ENCODE data around the gene SALL3. TPM values are rescaled to one million over a fixed set of nuclear protein-coding genes. Genes with fewer than 3 reads are reported as not detected.

Gene SALL3
- total RNA-seq, 1 donor: not detected

- TF ChIP-seq, protein P1, sequence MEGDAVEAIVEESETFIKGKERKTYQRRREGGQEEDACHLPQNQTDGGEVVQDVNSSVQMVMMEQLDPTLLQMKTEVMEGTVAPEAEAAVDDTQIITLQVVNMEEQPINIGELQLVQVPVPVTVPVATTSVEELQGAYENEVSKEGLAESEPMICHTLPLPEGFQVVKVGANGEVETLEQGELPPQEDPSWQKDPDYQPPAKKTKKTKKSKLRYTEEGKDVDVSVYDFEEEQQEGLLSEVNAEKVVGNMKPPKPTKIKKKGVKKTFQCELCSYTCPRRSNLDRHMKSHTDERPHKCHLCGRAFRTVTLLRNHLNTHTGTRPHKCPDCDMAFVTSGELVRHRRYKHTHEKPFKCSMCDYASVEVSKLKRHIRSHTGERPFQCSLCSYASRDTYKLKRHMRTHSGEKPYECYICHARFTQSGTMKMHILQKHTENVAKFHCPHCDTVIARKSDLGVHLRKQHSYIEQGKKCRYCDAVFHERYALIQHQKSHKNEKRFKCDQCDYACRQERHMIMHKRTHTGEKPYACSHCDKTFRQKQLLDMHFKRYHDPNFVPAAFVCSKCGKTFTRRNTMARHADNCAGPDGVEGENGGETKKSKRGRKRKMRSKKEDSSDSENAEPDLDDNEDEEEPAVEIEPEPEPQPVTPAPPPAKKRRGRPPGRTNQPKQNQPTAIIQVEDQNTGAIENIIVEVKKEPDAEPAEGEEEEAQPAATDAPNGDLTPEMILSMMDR (IDR thresholded peaks at IDR 0.05; ENCODE audit: insufficient read depth, low read depth, low read length): no peak
- DNase-seq (ENCODE audit: low read depth): no peak
- H3K4me3 ChIP-seq (ENCODE audit: low read depth, low read length): no peak overlapping the region
These were observed 4.3 kb upstream of the SALL3 start for GRCh38 chr18:78975292-78975691.

GRCh38 chr18:78975699-78976335 is 3.8 kb upstream of the SALL3 start:
- TF ChIP-seq, protein P1 (IDR thresholded peaks at IDR 0.05; ENCODE audit: insufficient read depth, low read depth, low read length): no peak
- H3K4me3 ChIP-seq (ENCODE audit: low read depth, low read length): no peak overlapping the region
- no peak for DNase-seq (ENCODE audit: low read depth)

DNA sequence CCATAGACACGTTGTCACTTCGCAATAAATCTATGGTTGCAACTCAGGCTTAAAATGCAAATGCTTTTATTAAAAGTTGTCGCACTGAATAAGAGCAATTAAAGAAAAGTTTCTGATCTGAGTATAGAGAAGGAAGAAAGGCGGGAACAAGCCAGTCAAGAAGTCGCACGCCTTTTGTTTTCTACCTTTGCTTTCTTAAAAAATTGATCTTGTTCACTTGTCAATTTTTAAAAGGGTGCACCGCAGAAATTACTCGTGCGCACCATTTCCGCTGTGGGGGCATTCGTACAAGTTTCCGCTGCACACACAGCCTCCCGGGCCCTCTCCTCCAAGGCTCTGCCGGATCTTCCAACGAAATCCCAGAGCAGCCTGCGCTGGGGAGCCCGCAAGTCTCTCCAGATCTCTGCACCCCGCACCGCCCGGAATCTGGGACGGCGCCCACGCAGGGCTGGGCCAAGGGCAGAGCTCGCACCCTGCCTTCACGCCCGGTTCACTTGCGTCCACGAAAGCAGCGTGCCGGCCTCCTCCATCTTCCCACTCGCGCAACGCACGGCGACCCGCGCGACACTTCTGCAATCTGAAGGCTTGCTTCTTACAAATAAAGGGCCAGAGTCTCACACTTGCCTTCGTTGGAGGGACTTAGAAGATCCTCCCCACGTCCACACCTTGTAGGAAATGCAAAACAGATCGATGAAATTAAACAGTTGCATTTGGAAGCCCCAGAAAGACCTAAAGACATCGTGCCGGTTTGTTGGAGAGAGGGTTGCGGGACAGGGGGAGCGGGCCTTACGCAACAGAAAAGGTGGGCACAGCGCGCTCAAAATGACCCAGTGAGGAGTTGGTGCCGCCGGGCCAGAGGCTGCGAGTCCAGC is 2.6 kb upstream of the SALL3 start:
- no peak overlapping the region for H3K4me3 ChIP-seq (ENCODE audit: low read depth, low read length)
- TF ChIP-seq, protein P1 (IDR thresholded peaks at IDR 0.05; ENCODE audit: insufficient read depth, low read depth, low read length): no peak
- no peak for DNase-seq (ENCODE audit: low read depth)

- DNase-seq (ENCODE audit: low read depth): no peak
These were observed 1.8 kb upstream of the SALL3 start for GRCh38 chr18:78977637-78978348.

GRCh38 chr18:78978349-78979055 is 1.1 kb upstream of the SALL3 start:
- no peak for DNase-seq (ENCODE audit: low read depth)
- TF ChIP-seq, protein P1 (IDR thresholded peaks at IDR 0.05; ENCODE audit: insufficient read depth, low read depth, low read length): no peak
- H3K4me3 ChIP-seq (ENCODE audit: low read depth, low read length): no peak overlapping the region

More at GRCh38 chr18:78977637-78978348, 1.8 kb upstream of the SALL3 start:
- TF ChIP-seq, protein P1 (IDR thresholded peaks at IDR 0.05; ENCODE audit: insufficient read depth, low read depth, low read length): no peak
- H3K4me3 ChIP-seq (ENCODE audit: low read depth, low read length): no peak overlapping the region

GRCh38 chr18:78979056-78979729 is 425 bp upstream of the SALL3 start:
- TF ChIP-seq, protein P1 (IDR thresholded peaks at IDR 0.05; ENCODE audit: insufficient read depth, low read depth, low read length): no peak
- H3K4me3 ChIP-seq (ENCODE audit: low read depth, low read length): no peak overlapping the region
- no peak for DNase-seq (ENCODE audit: low read depth)
